NCI-H69 (cell line): ENCODE results near the gene KCNG2.

Experiments used
- DNase-seq: peaks from one replicate; lab custom pipeline; 2025; lab: John Stamatoyannopoulos, UW

KCNG2 gene

DNA sequence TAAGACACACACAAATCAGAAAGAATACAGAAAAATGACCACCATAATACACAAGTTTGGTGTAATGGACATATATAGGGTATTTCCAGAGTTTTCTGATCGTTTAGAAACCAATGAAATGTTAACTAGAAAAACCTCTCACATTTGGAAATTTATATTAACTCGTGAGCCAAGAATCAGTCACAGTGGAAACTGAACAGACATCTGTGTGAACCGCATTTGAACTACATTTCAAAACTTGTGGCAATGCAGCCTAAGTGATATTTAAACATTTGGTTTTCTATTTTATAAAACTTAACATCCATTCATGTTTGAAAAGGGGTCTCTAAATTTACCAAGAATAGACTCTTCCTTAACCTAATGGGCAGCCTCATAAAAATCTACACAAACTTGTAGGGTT lies 29.0 kb upstream of the KCNG2 start:
- DNase-seq, result no peak

- no peak for DNase-seq
Observed at GRCh38 chr18:79769698-79770500, 27.8 kb upstream of the KCNG2 start.

DNA sequence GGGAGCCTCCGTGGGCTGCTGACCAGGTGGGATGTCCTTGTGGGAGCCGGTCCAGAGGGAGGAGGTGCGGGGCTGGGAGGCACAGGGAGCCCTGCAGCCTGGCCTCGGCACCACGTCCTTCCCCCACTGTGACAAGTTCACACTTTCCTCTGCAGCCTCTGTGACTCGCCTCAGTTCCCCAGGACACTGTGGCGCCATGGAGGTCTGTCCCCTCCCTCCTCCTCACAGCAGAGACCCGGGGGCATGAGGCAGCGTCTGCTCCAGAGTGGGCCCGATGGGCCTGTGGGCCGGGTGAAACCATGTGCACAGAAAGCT lies 27.3 kb upstream of the KCNG2 start:
- DNase-seq, result no peak

GRCh38 chr18:79770826-79771225 lies 26.9 kb upstream of the KCNG2 start:
- no peak for DNase-seq

DNA sequence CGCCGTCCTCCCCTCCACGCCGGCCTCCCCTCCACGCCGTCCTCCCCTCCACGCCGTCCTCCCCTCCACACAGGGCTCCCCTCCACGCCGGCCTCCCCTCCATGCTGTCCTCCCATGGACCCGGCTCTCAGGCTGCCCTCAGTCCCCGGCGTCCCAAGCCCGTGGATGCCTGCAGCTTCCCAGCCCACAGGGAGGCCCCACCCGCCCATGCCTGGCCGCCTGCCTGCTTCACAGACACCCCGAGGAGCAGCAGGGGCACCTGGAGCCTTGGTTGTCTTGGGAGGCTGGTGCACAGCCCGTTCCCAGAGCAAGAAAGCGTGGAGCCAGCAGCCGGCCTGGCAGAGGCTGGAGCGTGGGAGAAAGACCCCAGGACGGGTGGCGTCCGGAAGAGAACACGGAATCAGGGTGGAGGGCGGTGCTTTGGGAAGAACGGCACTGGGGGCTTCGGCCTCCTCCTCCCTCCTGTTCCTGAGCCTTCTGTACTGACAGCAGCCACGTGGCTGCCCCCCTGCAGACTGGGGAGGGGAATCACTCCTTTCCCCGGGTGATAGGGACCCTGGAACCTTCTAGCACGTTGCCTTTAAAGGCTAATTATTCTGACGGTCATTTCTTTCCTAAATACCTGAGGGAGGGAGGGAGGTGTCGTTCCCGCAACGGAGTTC lies 26.2 kb upstream of the KCNG2 start:
- no peak for DNase-seq

- no peak for DNase-seq
Observed at GRCh38 chr18:79772108-79772864, 25.5 kb upstream of the KCNG2 start.

- DNase-seq, result no peak
Observed at GRCh38 chr18:79772865-79773696, 24.7 kb upstream of the KCNG2 start.

- no peak for DNase-seq
Observed at GRCh38 chr18:79774111-79774510, 23.6 kb upstream of the KCNG2 start.

DNA sequence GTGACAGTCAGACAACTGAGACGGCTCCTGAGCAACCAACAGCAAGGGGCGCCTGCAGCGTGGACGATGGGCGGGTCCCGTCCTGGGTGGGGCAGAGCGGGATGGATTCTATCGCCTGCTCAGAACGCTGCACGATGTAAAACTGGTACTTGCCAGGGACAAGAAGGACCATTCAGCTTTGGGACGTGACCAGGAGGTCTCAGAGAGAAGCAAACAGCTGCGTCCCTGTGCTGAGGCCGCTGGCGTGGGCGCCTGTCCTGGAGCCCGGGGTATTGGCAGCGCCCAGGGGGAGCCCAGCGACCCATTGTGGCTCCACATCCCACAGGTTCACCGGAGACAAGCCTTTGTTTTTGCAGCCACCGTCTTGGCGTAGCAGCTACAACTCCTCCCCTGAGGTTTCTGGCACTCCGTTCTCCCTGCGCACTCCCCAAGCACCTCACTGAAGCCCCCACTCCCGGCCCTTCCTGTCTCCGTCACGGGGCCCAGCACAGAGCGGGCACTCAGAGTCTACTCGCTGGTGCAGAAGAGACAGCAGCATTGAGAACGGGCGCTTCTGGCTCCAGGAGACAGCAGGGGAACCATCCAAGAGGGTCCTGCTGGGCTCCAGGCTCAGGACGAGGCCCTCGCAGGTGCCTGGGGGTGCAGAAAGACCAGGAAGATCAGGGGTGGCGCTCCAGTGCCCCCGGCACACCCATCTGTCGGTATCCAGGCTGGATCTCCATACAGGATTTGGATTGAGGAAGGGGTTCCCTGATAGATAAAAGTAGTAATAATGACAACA lies 22.1 kb upstream of the KCNG2 start:
- DNase-seq, result no peak

DNA sequence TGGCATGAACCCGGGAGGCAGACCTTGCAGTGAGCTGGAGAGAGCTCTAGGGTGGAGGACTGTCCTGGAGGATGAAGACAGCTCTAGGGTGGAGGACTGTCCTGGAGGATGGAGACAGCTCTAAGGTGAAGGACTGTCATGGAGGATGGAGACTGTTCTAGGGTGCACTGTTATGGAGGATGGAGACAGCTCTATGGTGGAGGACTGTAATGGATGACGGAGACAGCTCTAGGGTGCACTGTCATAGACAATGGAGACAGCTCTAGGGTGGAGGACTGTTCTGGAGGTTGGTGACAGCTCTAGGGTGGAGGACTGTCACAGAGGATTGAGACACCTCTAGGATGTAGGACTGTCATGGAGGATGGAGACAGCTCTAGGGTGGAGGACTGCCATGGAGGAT lies 21.1 kb upstream of the KCNG2 start:
- DNase-seq, result no peak

DNA sequence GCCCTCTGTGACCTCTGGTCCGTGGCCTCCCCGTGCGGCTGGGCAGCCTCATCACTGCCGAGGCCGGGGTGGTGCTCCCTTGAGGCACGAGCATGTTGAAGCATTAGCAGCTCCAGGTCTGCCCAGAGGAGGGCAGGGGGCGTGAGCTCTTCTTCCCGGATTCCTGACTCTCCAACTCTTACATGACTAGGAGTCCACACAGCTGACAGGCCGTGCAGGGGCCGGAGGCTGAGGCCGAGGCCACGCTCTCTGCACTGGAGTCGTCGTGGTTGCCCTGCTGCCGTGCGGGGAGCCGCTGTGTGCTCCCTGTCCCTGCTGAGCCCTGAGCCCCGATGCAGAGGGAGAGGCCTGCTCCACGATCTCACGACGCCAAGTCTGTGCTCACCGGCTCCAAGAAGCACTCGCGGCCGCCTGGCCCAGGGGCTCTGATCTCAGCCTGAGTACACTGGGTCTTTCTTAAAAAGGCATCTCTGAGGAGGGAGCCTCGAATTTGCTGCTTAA lies 19.4 kb upstream of the KCNG2 start:
- no peak for DNase-seq

GRCh38 chr18:79779021-79779699 lies 18.6 kb upstream of the KCNG2 start:
- no peak for DNase-seq

GRCh38 chr18:79779700-79780190 lies 18.0 kb upstream of the KCNG2 start:
- DNase-seq, result no peak

DNA sequence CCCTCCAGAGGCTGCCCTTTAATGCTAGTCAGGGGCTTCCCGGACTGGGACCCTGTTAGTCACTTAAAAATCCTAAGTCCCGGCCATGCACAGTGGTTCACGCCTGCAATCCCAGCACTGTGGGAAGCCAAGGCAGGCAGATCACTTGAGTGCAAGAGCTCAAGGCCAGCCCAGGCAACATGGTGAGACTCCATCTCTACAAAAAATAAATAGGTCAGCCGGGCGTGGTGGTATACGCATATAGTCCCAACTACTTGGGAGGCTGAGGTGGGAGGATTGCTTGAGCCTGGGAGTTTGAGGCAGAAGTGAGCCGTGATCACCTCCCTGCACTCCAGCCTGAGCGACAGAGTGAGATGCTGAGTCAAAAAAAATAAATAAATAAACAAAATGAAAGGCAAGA lies 17.2 kb upstream of the KCNG2 start:
- no peak for DNase-seq

DNA sequence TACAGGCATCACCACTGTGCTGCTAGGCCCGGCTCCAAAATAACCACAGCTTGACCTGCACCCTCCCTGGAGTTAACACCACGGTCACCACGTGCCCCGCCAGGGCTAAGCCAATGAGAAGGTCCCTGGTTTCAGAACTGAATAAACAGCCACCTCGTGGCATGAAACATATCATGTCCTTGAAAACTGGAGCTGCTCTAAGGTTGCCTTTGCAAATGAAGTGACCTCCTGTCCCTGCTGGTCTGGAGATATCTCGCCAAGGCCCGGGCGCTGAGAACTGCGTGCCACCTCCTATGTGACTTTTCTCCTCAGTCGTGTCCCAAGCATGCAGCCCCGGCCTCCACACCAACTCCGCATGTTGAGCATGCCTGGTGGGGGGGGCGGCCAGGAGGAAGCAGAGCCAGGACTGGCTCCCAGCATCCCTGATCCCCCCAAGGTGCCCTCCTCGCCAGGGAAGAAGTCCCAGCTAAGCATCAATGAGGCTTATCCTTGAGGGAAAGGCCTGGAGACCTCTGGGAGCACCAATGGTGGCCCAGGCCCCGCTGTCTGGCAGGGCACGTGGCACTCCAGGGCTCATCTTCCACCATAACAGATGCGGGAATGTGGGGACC lies 16.3 kb upstream of the KCNG2 start:
- no peak for DNase-seq

DNA sequence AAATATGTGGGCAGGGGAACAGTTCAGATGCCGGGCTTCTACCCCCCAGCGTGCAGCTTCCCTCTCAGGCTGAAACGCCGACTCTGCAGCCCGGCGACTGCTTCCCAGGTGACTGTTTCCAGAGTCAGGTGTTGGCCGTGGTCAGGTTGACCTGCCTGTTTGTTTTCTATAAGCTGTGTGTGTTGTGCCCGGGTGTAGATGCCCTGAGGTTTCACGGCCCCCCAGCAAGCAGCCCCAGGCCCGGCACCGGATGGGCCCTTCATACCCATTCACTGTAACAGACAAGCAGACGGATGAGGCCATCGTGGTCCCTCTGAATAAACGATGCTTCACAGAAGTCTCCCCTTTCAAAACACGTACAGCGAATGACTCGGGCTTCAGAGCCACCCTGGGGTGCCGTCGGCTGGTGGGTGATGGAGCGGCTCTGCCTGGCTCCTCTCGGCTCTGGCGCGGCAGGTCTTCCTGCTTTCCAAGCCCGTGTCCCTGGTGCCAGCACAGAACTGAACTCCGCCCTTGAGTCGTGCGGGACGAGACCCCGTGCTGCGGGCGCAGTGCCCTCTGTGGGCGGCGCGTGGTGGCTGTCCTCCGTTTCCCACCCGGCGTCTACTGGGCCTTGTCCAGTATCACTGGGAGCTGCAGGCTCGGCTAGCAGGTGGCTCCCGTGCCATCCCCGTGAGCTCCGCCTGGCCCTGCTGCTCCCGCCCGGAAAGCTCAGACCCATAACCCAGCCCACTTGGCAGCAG lies 15.0 kb upstream of the KCNG2 start:
- peak; percentile 65 for DNase-seq

DNA sequence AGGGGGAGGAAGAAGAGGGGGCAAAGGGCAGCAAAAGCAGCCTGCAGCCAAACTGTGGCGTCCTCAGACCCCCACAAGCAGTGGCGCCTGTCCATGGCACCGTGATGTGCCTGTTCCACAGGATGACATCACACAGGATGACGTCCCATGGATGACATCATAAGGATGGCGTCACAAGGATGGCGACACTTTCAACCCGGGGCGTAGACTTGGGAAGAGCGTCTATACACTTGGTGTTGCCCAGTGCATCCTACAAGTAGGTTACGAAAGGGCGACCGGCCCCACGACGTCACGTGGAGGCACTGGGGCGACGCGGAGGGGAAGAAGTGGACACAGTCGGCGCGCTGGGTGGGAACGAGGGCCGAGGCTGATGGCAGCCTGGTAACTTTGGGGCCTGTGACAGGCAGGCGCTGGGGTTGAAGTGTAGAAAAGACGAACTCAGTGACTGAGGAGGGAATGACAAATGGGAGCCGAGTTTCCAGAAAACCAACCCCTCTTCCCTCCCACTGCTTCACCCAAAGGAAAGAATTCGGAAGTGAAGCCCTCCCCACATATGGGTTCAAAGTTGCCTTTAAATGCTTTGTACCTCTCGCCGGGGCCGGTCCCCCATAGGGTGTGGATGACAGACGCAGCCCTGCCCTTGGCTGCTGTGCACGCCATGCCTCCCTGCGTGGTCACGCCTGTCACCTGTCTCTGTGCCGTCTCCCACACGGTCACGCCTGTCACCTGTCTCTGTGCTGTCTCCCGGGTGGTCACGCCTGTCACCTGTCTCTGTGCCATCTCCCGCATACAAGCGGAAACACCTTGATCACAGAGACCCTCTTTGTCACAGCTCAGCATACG lies 13.4 kb upstream of the KCNG2 start:
- DNase-seq, result no peak
